Measurements from ENCODE around the gene SMIM24.
"Not testable (repeated sequence)": the region's sequence is repeated elsewhere in the genome, so short reads cannot be mapped to it uniquely, and the experiment has no call there.

Gene SMIM24

GRCh38 chr19:3433313-3433712 lies 47.0 kb downstream of the SMIM24 start:
- DNase-seq (ENCODE audit: low spot score): no peak

DNA sequence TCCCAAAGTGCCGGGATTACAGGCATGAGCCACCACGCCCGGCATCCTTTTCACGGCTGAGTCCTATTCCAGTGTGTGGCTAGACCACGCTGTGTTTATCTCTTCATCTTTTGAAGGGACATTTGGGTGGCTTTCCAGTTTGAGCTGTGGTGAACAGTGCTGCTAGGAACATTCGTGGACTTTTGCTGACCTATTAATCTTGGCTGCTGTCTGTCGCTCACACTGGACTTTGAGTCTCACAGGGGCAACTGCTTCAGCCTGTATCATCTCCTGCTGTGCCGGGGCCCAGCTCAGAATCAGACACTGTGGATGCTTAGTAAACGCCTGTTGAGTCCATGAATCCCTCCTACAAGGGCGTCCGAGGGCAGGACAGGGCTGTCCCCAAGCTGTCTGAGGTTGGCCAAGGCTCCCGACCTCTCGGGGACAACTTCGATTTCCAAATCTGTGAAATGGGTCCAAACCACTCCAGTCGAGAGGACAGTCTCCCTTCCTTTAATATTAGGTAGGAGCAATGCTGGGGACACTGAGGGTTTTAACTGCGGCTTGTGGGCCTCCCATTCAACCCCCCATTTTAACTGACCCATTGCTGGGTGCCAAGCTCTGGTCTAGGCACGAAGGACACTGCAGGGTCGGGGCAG lies 48.4 kb downstream of the SMIM24 start:
- DNase-seq (ENCODE audit: low spot score): no peak

DNA sequence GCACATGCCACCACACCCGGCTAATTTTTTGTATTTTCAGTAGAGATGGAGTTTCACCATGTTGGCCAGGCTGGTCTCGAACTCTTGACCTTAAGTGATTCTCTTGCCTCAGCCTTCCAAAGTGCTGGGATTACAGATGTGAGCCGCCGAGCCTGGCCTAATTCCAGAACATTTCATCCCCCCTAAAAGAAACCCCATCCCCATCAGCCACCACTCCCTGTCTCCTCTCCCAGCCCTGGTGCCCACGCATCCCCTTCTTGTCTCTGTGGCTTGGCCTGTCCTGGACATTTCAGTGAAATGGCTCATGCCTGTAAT lies 50.0 kb downstream of the SMIM24 start:
- not testable (repeated sequence) for DNase-seq (ENCODE audit: low spot score)

GRCh38 chr19:3426433-3426832 lies 53.9 kb downstream of the SMIM24 start:
- no peak for DNase-seq (ENCODE audit: low spot score)

Measured in germinal center (tissue), 1 donor.